Vagina (tissue), 2 donors: ENCODE results near the gene SIPA1L3.

Source experiments
- POLR2A ChIP-seq, 2 donors: fragments of 450-650 bp; IDR thresholded peaks; one replicate each; pipeline ENCODE4 v1.6.1; 2017; ENCODE audit warnings: antibody characterized with exemption in 2 of 2, mild to moderate bottlenecking in 2 of 2, moderate library complexity in 2 of 2
- POLR2AphosphoS5 ChIP-seq, 2 donors: sonication (generic); formaldehyde crosslinking; IDR thresholded peaks; one replicate each; pipeline ENCODE4 v1.9.0; 2017; ENCODE audit warnings: antibody characterized with exemption in 2 of 2, mild to moderate bottlenecking in 2 of 2, low read depth in 1 of 2; ENCODE audit not compliant: insufficient read depth in 1 of 2
- TF ChIP-seq, protein P1 (sequence below), 3 experiments: fragments of 450-650 bp in 2 of 3; fragments of 200-600 bp in 1 of 3; sonication (generic) in 1 of 3; IDR thresholded peaks; one replicate each; pipeline ENCODE4 v1.5.1; 2017 to 2019; ENCODE audit warnings: antibody characterized with exemption in 3 of 3, mild to moderate bottlenecking in 2 of 3, moderate library complexity in 2 of 3

DNA sequence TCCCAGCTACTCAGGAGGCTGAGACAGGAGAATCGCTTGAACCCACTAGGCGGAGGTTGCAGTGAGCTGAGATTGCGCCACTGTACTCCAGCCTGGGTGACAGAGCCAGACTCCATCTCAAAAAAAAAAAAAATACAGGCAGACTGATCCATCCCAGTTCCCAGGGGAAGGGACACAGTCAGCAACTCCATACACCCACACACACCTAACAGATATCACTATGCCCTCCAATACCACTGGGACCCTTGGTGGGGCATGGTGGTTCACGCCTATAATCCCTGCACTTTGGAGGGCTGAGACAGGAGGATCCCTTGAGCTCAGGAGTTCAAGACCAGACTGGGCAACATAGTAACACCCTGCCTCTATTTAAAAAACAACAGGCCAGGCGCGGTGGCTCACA is 314.4 kb downstream of the SIPA1L3 start:
- TF ChIP-seq, protein P1, sequence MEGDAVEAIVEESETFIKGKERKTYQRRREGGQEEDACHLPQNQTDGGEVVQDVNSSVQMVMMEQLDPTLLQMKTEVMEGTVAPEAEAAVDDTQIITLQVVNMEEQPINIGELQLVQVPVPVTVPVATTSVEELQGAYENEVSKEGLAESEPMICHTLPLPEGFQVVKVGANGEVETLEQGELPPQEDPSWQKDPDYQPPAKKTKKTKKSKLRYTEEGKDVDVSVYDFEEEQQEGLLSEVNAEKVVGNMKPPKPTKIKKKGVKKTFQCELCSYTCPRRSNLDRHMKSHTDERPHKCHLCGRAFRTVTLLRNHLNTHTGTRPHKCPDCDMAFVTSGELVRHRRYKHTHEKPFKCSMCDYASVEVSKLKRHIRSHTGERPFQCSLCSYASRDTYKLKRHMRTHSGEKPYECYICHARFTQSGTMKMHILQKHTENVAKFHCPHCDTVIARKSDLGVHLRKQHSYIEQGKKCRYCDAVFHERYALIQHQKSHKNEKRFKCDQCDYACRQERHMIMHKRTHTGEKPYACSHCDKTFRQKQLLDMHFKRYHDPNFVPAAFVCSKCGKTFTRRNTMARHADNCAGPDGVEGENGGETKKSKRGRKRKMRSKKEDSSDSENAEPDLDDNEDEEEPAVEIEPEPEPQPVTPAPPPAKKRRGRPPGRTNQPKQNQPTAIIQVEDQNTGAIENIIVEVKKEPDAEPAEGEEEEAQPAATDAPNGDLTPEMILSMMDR (IDR thresholded peaks at IDR 0.05) = no peak
- TF ChIP-seq POLR2A (IDR thresholded peaks at IDR 0.05) = no peak
- TF ChIP-seq POLR2AphosphoS5 (IDR thresholded peaks at IDR 0.05; ENCODE audit: insufficient read depth in 1 of 2, low read depth in 1 of 2) = no peak
